EH (cell line): ENCODE data around the gene DPEP1.
A peak's percentile ranks its signal among the peaks of the same experiment; 100 is the strongest.
"Not testable (repeated sequence)": the region's sequence is repeated elsewhere in the genome, so short reads cannot be mapped to it uniquely, and the experiment has no call there.

Experiments used
- DNase-seq: peaks from one replicate; pipeline ENCODE4 v3.0.0-alpha.2; 2015; ENCODE audit warnings: low read depth

The DPEP1 gene

DNA sequence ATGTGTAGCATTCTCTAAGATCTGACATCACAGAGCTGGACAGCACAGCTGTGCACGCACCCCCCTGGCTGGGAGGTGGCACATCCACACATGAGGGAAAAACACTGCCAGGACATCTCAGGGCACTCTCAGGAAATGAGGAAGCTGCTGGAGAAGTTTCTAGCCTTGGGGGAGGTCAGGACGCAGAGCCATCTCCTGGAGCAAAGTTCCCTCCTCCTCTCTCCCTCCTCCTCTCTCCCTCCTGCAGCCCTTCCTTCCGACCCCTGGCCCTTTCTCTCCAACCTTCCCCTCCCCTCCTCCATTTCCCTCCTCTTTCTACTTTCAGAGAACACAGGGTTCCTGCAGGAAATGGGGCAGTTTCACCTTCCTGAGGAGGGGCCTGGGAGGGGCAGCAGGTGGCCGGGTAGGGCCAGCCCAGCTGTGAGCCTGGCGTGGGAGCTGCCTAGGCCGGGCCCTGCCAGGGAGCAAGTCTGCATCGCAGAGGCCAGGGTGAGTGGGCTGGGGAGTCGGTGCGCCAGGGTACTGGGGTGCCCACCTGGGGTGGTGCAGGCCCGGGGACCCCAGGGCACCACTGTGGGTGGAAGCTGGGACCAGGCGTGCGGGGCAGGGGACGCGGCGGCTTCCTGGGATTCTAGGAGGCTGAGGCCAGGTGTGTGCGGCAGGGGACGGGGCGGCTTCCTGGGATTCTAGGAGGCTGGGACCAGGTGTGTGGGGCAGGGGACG is at the start of gene DPEP1:
Gene DPEP1, plus strand, starts transcription at position 412 of the 723 bp plus-strand sequence. CDS start 16,769 bp downstream, outside the sequence.
- DNase-seq, result peak; percentile 27

DNA sequence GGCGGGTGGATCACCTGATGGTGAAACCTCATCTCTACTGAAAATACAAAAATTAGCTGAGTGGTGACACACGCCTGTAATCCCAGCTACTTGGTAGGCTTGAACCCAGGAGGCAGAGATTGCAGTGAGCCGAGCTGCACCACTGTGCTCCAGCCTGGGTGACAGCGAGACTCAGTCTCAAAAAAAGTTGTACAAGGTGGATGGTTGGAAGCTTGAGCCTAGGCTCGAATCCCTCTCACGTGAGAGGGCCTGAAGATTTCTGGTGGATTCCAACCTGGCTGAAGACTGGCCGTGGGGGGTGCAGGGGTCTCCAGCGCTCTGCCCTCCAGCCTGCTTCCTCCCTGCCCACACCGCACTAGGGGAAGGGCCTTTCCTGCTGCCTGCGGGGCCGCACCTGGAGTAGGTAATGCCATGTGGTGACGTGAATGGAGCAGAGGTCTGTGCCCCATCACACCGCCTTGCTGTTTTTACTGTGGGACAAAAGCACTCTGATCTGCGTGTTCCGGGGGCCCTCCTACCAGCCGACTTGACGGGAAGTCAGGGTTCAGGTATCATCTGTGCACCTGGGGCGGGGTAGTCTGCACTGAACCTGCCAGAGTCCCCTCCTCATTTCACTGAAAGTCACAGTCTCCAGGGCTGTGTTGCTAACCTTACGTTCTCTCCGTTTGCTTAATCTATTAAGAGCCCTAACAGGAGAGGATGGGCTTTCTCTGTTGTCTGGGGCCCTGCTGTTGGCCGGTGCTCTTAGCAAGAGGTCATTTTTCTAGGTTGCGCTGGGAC is 48.8 kb upstream of the DPEP1 start:
- no peak for DNase-seq

DNA sequence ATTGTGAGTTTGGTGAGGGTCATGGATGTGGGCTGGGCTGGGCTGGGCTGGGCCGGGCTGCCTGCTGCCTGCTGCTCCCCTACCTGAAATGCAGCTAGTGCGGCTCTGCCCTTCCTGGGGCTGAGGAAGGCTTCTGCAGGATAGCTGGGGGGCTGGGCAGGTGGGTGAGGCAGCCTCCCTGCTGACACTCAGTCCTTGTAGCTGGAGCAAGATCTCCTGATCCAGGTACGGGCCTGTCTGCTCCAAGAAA is 48.3 kb upstream of the DPEP1 start:
- no peak for DNase-seq

DNA sequence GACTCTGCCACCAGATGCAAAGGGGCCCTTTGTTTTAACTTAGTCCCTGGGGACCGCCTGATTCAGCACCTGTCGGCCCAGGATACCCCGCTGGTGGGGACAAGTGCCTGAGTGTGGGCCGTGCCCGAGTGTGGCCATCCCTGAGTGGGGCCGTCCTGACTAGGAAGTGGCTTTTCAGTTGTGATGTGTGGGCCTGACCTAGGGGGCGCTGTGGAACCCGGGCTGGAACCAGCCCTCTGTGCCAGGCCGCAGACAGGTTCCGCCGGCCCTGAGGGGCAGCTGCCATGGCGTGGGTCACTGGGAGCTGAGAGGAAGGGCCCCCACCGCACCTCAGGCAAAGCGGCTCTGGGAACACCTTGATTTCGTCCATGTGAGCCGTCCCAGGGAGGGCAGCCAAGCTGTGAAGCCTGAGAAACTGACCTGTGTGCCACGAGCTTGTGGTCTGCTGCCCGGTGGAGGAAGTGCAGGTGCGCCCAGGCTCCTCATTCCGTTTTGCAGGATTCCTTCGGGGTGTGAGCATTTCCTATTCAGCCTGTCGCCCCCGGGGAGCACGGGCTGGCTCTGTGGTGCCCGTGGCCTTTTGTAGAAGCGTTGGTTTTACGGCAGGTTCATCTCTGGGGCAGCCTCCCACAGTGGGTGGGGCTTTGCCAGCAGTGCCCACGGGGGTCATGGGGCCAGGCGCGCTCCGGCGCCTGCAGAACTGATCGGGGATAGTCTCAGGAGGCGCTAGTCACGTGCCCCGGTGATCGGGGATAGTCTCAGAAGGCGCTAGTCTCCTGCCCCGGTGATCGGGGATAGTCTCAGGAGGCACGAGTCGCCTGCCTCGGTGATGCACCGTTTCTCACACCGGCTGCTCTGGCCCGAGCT is 47.7 kb upstream of the DPEP1 start:
- DNase-seq, result peak; percentile 55

DNA sequence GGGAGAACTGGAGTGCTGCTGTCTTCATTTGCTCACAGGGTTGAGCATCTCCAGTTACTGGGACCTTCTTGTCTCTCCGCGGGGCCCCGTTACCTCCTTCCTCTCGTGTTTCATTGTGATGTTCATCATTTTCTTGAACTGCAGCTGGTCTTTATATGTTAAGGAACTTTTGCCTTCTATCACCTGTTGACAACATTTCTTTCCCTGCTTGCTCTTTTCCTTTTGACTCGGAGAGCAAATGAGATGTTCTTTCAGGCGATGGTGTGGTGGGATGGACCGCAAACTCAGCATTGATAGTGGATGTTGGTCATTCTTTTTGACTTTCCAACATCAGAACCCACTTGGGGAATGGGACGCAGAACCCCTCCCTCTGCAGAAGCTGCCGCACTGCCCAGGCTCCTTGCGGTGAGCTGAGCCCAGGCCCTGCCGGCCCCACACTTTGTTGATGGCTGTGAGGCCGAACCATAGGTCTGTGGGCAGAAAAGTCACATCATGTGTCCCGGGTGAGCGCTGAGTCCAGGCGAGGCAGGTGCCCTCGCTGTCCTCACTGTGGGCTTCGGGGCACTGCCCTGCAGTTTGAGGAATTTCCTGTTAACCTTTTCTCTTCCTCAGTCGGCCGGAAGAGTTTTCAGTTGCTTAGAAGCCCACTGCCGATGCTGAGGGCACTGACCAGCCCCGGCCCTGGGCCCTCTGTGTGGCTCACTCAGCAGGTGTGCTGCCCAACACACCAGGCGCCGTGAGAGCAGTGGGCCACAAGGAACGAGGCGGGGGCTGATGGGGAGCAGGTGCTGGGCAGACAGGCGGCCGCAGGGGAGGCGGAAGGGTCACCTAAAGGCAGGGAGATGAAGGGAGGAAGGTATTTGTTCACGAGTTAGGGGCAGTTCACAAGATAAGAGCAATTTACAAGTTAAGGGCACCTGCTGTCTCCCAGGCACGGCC is 45.5 kb upstream of the DPEP1 start:
- no peak for DNase-seq

DNA sequence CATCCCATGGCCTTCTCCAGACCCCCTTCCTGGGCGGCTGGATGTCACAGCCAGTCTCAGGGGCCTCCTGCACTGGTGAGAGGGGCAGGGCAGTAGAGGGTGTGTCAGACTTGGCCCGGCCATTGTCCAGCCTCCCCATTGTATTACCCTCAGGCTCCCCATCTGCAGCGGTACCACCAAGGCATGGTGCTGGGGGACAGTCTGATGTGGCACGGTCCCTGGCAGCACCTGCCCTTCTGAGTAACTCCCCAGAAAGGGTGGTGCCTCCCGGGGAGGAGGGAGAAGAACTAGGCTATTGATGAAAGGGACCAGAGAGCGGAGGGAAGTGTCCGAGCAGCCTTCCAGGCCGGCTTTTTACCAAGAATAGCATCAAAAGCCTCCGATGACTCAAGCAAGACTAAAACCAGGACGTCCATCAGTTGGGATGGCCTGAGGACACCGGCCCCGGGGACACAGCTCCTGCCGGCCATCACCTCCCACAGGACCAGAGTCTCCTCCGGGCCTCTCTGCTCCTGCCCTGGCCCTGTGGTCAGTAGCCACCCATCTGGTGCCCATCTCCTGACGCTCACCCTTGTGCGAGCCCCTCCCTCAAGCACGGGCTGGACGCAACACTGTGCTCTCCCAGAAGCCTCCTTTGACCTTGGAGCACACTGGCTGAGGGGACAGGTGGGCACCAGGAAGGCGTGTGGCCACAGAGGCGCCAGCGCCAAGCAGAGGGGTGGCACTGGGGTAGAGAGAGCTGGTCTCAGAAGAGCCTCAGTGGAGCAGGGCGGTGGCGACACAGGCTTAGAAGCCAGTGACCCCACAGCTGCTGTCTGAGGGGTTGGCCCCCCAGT is 43.7 kb upstream of the DPEP1 start:
- no peak for DNase-seq

DNA sequence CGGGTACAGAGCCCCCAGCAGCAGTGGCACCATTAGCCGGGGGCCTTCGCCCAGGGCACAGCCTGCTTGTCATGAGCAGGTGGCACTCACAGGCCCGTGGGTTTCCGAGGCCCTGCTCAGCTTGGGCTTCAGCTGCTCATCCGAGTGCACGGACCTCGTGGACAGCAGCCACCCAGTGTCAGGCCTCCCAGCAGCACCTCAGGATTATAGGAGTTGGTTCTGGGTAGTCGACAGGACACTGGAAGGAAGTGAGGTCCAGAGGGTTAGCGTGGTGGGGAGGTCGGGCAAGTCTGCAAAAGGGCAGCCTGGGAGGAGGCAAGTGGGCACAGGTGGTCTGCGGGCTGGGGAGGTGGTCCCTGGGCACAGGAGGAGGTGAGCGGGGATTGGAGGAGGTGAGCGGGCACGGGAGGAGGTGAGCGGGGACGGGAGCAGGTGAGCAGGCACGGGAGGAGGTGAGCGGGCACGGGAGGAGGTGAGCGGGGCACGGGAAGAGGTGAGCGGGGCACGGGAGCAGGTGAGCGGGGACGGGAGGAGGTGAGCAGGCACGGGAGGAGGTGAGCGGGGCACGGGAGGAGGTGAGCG is 43.0 kb upstream of the DPEP1 start:
- DNase-seq, result no peak

DNA sequence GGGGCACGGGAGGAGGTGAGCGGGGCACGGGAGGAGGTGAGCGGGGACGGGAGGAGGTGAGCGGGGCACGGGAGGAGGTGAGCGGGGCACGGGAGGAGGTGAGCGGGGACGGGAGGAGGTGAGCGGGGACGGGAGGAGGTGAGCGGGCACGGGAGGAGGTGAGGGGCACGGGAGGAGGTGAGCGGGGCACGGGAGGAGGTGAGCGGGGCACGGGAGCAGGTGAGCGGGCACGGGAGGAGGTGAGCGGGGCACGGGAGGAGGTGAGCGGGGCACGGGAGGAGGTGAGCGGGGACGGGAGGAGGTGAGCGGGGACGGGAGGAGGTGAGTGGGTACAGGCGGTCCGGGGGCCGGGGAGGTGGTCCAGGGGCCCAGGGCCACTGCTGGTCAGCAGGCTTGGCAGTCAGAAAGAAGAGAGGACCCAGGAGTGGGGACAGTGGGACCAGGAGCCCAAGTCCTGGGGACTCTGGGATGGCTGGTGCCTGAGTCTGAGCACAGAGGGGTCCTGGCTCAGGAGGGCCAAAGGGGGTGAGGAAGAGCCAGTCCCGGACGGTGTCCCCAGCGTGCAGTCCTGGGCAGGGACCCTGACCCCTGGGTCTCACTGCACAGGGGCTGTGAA is 42.4 kb upstream of the DPEP1 start:
- DNase-seq, result not testable (repeated sequence)

DNA sequence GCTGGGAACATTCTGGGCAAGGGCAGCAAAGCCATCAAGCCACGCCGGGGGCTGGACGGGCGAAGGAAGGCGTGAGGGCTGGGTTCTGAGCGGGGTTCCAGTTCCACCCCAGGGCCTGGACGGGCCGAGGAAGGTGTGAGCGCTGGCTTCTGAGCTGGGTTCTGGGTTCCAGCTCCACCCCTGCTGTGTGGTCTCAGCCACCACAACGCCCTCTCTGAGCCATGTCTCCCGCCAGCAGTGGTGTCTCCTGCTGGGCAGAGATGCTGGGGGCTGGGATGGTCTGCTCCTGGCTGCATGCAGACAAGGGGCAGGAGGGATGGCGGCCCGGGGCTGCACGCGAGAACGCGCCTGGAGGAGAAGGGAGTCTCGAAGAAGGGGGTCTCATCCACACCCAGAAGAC is 41.8 kb upstream of the DPEP1 start:
- no peak for DNase-seq

DNA sequence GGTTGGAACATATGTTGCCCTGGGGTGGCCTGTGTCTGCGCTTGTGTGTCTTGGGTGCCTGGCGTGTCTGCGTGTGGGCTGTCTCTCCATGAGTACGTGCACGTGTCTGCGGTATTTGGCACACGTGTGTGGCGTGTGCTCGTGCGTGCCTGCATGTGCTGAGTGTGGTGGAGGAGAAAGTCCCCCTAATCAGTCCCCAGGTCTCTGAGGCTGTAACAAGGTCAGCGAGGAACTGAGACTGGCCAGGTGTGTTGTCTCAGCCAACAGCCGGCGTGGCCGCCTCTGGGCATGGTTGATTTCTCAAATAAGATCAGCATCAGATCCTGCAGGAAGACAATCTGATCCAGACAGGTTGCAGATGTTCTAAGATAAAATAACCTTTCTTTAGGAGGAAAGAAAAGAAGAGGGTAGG is 41.4 kb upstream of the DPEP1 start:
- DNase-seq, result no peak

DNA sequence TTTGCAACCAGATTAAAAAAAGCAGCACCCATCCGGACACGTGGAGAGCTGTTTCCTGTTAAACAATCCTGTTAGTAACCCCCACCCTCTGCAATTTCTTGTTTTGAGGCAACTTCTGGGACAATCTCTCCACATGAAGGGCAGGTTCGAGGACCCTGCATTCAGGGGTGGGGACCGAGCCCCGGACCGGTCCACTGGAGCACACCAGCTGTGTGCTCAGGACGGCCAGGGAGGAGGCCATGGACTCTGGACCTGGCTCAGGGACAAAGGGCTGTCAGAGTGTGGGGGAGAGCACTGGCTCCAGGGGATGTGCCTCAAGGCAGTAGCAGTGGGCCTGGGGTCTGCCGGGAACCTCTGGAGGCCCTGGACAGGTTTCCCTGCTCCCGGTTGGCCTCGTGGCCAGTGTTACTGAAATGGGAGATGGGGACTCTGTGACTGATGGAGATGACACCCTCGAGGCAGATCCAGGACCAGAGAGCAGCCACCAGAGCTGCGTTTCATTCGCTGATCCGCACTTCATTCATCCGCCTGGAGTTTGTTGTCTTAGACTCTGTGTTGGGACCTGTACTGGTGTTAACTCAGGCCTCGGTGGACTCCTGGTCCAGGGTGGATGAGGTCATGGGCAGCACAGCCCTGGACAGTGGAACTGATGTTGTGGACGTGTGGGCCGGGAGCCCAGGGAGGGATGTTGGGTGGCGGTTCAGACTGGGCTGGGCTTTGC is 40.8 kb upstream of the DPEP1 start:
- no peak for DNase-seq

DNA sequence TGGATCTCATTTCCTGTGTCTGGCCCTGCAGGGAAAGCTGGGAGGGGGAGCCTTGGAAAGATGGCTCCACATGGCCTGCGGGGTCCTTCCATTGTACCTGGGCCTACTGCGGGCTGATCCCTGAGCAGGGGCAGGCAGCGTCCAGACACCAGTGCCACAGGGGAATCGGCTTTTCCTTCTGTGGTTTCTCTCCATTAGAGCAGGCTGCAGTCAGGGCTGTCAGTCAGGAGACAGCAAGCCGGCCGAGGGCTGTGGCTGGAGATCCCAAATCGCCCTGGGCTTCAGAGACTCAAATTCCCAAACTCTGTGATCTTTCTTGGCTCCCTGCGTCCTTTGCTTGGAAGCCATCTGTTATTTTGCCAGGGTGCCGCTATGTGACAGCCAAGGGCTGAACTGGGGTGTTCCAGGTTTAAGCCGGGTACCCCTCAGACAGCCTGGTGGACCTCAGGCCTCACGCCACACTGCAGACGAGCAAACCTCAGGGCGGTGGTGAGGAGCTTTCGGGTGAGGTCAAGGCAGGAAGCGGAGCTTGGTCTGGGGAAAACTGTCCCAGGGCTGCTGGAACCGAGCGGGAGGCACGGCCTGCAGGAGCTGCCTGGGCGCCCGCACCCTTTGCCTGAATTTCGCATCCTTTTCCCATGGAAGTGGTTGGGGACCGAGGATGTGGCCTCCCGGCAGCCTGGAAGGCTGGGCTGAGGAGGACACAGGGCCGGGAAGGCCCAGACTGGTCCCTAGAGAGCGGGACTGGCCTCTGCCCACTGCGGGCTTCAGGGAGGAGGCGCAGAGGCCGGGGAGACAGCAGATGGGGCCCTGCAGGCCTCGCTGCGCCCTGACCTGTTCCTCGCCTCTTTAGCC is 39.4 kb upstream of the DPEP1 start:
- DNase-seq, result no peak

DNA sequence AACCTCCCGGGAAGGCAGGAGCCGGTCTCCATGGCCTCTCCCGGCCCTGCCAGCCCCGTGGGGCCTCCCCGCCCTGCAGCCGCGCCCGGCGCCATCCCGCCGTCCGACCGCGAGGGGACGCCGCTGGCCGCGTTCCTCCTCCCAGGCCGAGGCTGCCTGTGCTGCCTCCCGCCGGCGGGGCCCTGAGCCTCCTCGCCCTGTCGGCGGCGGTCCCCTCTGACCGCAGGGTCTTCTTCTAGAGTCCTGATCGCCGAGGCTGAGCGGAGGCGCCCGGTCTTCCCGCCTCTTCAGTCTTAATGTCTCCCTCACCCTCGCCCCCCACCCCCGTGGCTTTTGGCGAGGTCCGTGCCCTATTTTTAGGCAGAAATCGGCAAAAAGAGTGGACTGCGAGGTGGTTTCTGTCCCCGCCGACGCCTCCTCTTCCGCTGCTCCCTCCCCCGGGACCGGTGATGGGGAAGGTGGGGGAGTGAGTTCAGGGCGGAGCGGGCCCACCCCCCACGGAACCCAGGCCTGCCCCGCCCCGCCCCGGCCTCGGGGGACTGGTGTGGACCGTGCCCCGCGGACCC is 38.7 kb upstream of the DPEP1 start:
- peak; percentile 77 for DNase-seq

DNA sequence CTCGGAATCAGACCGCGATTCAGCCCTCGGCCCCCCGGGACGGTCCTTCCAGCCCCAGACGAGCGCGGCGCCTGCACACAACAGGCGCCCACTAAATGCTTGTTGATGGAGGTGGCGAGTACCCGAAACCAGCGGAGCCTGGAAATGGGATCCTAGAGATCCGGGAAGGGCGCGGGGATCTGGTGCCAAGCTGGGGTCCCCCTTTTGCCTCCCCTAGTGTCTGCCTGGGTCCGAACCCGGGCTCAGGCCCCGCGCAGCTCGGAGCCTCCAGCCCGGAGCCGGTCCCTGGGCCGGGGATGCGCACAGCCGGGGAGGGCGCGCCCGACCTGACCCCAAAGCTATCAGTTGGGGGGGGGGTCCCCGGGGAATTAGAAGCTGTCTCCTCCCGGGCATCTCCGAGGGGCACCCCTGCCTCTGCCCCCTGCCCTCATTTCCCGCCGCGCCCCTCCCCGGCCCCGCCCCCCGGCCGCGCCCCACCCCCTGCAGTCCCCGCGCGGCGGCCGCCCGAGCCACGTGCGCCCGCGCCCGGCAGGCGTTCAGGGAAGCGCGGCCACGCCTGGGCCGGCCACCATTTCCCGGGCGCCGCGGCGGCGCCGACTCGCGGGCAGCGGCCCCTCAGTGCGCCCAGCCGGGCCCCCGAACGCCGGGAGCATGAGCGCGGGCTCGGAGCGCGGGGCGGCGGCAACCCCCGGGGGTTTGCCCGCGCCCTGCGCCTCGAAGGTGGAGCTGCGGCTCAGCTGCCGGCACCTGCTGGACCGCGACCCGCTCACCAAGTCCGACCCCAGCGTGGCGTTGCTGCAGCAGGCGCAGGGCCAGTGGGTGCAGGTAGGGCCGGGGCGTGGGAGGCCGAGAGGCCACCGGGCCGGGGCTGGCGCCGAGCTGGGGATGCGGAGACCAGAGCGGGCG is 37.9 kb upstream of the DPEP1 start, which contains the start of gene CPNE7:
Gene CPNE7, plus strand, starts transcription at position 512 of the 906 bp plus-strand sequence. Its CDS starts 140 bp downstream, at position 652.
- no peak for DNase-seq

DNA sequence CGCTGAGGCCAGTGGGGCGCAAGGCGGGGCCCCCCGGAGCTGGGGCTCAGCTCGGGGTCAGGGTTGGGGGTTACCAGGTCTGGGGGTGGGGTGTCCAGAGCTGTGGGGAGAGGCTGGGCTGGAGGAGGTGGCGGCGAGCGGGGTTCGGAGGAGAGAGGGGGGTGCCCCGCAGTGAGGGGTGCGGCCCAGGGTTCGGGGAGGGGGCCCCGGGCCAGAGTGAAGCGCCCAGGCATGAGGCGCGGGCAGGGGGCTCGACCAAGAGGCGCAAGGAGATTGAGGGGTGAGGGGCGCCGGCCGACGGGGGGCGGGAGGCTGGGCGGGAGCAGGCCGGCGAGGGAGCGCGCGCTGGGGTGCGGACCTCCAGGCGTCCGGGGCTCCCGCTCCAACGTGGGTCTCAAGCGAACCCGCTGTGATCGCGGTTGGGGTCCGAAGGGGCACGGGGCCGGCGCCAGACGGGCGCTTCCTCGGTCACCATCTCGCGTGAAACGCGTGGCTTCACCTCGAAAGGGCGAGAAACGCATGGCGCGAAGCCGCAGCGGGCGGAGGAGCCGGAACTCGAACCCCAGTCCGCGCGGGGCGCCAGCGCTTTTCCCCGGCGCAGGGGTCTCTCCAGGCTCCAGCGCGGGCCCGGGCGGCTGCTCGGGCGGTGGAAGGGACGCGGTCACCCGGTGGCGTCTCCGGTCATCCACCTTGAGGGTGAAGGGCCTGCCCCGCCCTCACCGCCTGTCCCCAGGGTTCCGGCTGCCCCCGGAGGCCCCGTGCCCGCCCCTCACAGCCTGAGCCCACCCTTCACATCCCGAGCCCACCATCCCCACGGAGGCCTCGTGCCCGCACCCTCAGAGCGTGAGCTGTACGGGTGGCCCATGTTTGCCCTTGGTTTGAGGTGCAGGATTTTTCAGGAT is 37.0 kb upstream of the DPEP1 start:
- DNase-seq, result no peak
